H9 (cell line): Measurements from ENCODE around the gene KLHL33. TPM values are rescaled to one million over a fixed set of nuclear protein-coding genes. Genes with fewer than 3 reads are reported as not detected.

ENCODE experiments used
- DNase-seq: peaks from one replicate; pipeline ENCODE4 v3.0.0-alpha.2; 2017
- H2AFZ ChIP-seq: one replicate; pipeline ENCODE4 v1.6.1; 2013; ENCODE audit warnings: mild to moderate bottlenecking, low read length, control low read depth, moderate library complexity
- H2AK5ac ChIP-seq: 2 replicates; pipeline ENCODE4 v1.6.1; 2013; ENCODE audit warnings: low read length, control low read depth, mixed read lengths; ENCODE audit not compliant: insufficient read length
- H2BK120ac ChIP-seq: one replicate; pipeline ENCODE4 v1.6.1; 2013; ENCODE audit warnings: low read depth, mild to moderate bottlenecking, low read length, control low read depth, inconsistent platforms; ENCODE audit not compliant: poor library complexity, severe bottlenecking
- H2BK12ac ChIP-seq: 2 replicates; pipeline ENCODE4 v1.6.1; 2013; ENCODE audit warnings: low read length, control low read depth, mixed read lengths, low read depth; ENCODE audit not compliant: insufficient read length
- H2BK15ac ChIP-seq: 2 replicates; pipeline ENCODE4 v1.6.1; 2013; ENCODE audit warnings: low read depth, low read length, control low read depth
- H2BK20ac ChIP-seq: one replicate; pipeline ENCODE4 v1.6.1; 2013; ENCODE audit warnings: low read depth, mild to moderate bottlenecking, low read length, control low read depth, inconsistent platforms; ENCODE audit not compliant: poor library complexity, severe bottlenecking
- H2BK5ac ChIP-seq: 2 replicates; pipeline ENCODE4 v1.6.1; 2013; ENCODE audit warnings: low read length, control low read depth, mixed read lengths; ENCODE audit not compliant: insufficient read length
- H3K14ac ChIP-seq: 2 replicates; pipeline ENCODE4 v1.6.1; 2013; ENCODE audit warnings: low read length, control low read depth; ENCODE audit not compliant: insufficient read depth
- H3K18ac ChIP-seq: 2 replicates; pipeline ENCODE4 v1.6.1; 2013; ENCODE audit warnings: low read depth, mild to moderate bottlenecking, mixed read lengths, low read length, control low read depth; ENCODE audit not compliant: insufficient read length
- H3K23ac ChIP-seq: 2 replicates; pipeline ENCODE4 v1.6.1; 2013; ENCODE audit warnings: low read length, control low read depth, mixed read lengths, low read depth; ENCODE audit not compliant: insufficient read length
- H3K23me2 ChIP-seq: 2 replicates; pipeline ENCODE4 v1.6.1; 2013; ENCODE audit warnings: low read depth, mild to moderate bottlenecking, mixed read lengths, low read length, control low read depth; ENCODE audit not compliant: insufficient read length, poor library complexity, severe bottlenecking
- H3K27ac ChIP-seq: 2 replicates; pipeline ENCODE4 v1.5.1; 2013; ENCODE audit warnings: low read length, control low read depth, mixed read lengths, low read depth; ENCODE audit not compliant: insufficient read length
- H3K27me3 ChIP-seq: 2 replicates; pipeline ENCODE4 v1.6.1; 2013; ENCODE audit warnings: low read length, control low read depth, inconsistent platforms; ENCODE audit not compliant: insufficient read depth
- H3K4ac ChIP-seq: 2 replicates; pipeline ENCODE4 v1.6.1; 2013; ENCODE audit warnings: low read depth, mild to moderate bottlenecking, control low read depth, inconsistent platforms, low read length, moderate library complexity
- H3K4me1 ChIP-seq: 2 replicates; pipeline ENCODE4 v1.6.1; 2013; ENCODE audit warnings: low read length, control low read depth, inconsistent platforms; ENCODE audit not compliant: insufficient read depth
- H3K4me2 ChIP-seq: 2 replicates; pipeline ENCODE4 v1.6.1; 2013; ENCODE audit warnings: low read length, control low read depth, mixed read lengths; ENCODE audit not compliant: insufficient read length, insufficient read depth
- H3K56ac ChIP-seq: 2 replicates; pipeline ENCODE4 v1.6.1; 2013; ENCODE audit warnings: low read depth, mild to moderate bottlenecking, mixed read lengths, low read length, control low read depth; ENCODE audit not compliant: insufficient read length
- H3K79me1 ChIP-seq: 2 replicates; pipeline ENCODE4 v1.6.1; 2013; ENCODE audit warnings: low read depth, mild to moderate bottlenecking, moderate library complexity, low read length, control low read depth, inconsistent platforms; ENCODE audit not compliant: insufficient read depth, poor library complexity, severe bottlenecking
- H3K79me2 ChIP-seq: 2 replicates; pipeline ENCODE4 v1.6.1; 2013; ENCODE audit warnings: low read length, control low read depth, inconsistent platforms; ENCODE audit not compliant: insufficient read depth
- H3K9ac ChIP-seq: 2 replicates; pipeline ENCODE4 v1.6.1; 2013; ENCODE audit warnings: low read length, control low read depth, mixed read lengths; ENCODE audit not compliant: insufficient read length; ENCODE audit errors: extremely low read depth
- H3K9me3 ChIP-seq: one replicate; pipeline ENCODE4 v1.6.1; 2013; ENCODE audit warnings: low read depth, low read length, inconsistent platforms; ENCODE audit not compliant: control insufficient read depth
- H3T11ph ChIP-seq: one replicate; pipeline ENCODE4 v1.6.1; 2013; ENCODE audit warnings: mild to moderate bottlenecking, low read length, control low read depth, inconsistent platforms
- H4K20me1 ChIP-seq: one replicate; pipeline ENCODE4 v1.6.1; 2013; ENCODE audit not compliant: control insufficient read depth, insufficient read length, insufficient read depth
- H4K5ac ChIP-seq: 2 replicates; pipeline ENCODE4 v1.6.1; 2013; ENCODE audit warnings: low read depth, mild to moderate bottlenecking, mixed read lengths, low read length, control low read depth; ENCODE audit not compliant: insufficient read length
- H4K8ac ChIP-seq: replicated peaks from 2 replicates; pipeline ENCODE4 v1.6.1; 2013; ENCODE audit warnings: low read length, control low read depth, mixed read lengths, low read depth; ENCODE audit not compliant: insufficient read length
- H4K91ac ChIP-seq: 2 replicates; pipeline ENCODE4 v1.6.1; 2013; ENCODE audit warnings: low read depth, mild to moderate bottlenecking, moderate library complexity, mixed read lengths, low read length, control low read depth; ENCODE audit not compliant: insufficient read length
- H3K27ac Mint-ChIP-seq, 3 experiments: 2 replicates in 2 of 3; 3 replicates in 1 of 3; pipeline ENCODE4 v1.8.0; 2020 to 2021; ENCODE audit warnings: mixed read lengths in 3 of 3, mild to moderate bottlenecking in 1 of 3, moderate library complexity in 1 of 3
- H3K27me3 Mint-ChIP-seq: 2 replicates; pipeline ENCODE4 v1.8.0; 2021; ENCODE audit warnings: low read depth, mild to moderate bottlenecking, moderate library complexity, mixed read lengths
- H3K36me3 Mint-ChIP-seq, 3 experiments: 2 replicates in 2 of 3; 3 replicates in 1 of 3; pipeline ENCODE4 v1.8.0; 2020 to 2021; ENCODE audit warnings: low read depth in 3 of 3, mixed read lengths in 3 of 3; ENCODE audit not compliant: insufficient read depth in 1 of 3
- H3K4me1 Mint-ChIP-seq, 2 experiments: 2 replicates each; pipeline ENCODE4 v1.8.0; 2020; ENCODE audit warnings: mixed read lengths in 2 of 2
- H3K4me3 Mint-ChIP-seq, 2 experiments: 2 replicates in 1 of 2; 3 replicates in 1 of 2; pipeline ENCODE4 v1.8.0; 2020 to 2021; ENCODE audit warnings: mild to moderate bottlenecking in 2 of 2, mixed read lengths in 2 of 2, moderate library complexity in 1 of 2
- H3K9me3 Mint-ChIP-seq, 2 experiments: 2 replicates in 1 of 2; 3 replicates in 1 of 2; pipeline ENCODE4 v1.8.0; 2020; ENCODE audit warnings: mild to moderate bottlenecking in 2 of 2, mixed read lengths in 2 of 2, moderate library complexity in 1 of 2
- CTCF ChIP-seq: fragments of 200-600 bp; sonication (generic); conservative IDR thresholded peaks from 3 replicates; pipeline ENCODE4 v1.8.0; 2021; ENCODE audit warnings: antibody characterized with exemption, mild to moderate bottlenecking
- WGBS: extraction: QIAGEN DNeasy Blood & Tissue Kit; methylation state at CpG from one replicate; pipeline ENCODE4 v1.1.7; 2013; ENCODE audit warnings: missing lambda C conversion rate, low lambda C conversion rate, mixed read lengths; ENCODE audit not compliant: insufficient read length; ENCODE audit errors: extremely low coverage; 5-methylcytosine and 5-hydroxymethylcytosine counted together
- total RNA-seq: library from RNA; stranded (reverse); gene quantifications from 2 replicates; pipeline ENCODE4 v1.2.1, GENCODE V29; 2021

The KLHL33 gene
- total RNA-seq, 1 experiment from 2014 or later = 0.04 TPM

- Histone ChIP-seq H2AFZ (no peak overlapping the region), H3T11ph (no peak overlapping the region), H4K91ac (no peak overlapping the region), H3K18ac (no peak overlapping the region), H2AK5ac (no peak overlapping the region), H3K27ac (no peak overlapping the region), H3K9me3 (no peaks in the 10 kb centered on the region), H3K14ac (no peak overlapping the region), H4K5ac (no peak overlapping the region), H3K4me1 (peaks cover 9% of the 10 kb centered on the region; the same call in 1 of the 2 replicates), H2BK12ac (no peak overlapping the region), H3K9ac (no peak overlapping the region), H2BK15ac (no peak overlapping the region), H3K56ac (no peak overlapping the region), H3K23ac (no peak overlapping the region), H3K27me3 (no peaks in the 10 kb centered on the region), H3K23me2 (no peaks in the 10 kb centered on the region), H2BK5ac (no peak overlapping the region), H3K4me2 (no peak overlapping the region), H4K20me1 (no peaks in the 10 kb centered on the region), H4K8ac (no peak overlapping the region), H3K4ac (no peak overlapping the region), H3K79me1 (no peaks in the 10 kb centered on the region), H3K79me2 (no peaks in the 10 kb centered on the region), H2BK20ac (no peak overlapping the region), H2BK120ac (no peak overlapping the region)
- WGBS = no CpG with 5 or more reads among the region's 5 CpGs
- no peaks in the 10 kb centered on the region for H3K9me3 Mint-ChIP-seq
- no peak for DNase-seq
- peaks cover 10 to 11% of the 10 kb centered on the region in 2 experiments for H3K4me1 Mint-ChIP-seq
- H3K27ac Mint-ChIP-seq = no peak overlapping the region; a peak in 1 of 7 replicates
- TF ChIP-seq CTCF = no peak
- H3K36me3 Mint-ChIP-seq = no peaks in the 10 kb centered on the region
- no peak overlapping the region for H3K4me3 Mint-ChIP-seq
- no peaks in the 10 kb centered on the region for H3K27me3 Mint-ChIP-seq
Measured at GRCh38 chr14:20428802-20429201, 7.2 kb downstream of the KLHL33 start.
